KOPT-K1 (cell line): Measurements from ENCODE around the gene MAPK4.
"Not testable (repeated sequence)": the region's sequence is repeated elsewhere in the genome, so short reads cannot be mapped to it uniquely, and the experiment has no call there.

ENCODE experiments used
- H3K27ac ChIP-seq: fragments of 200-600 bp; sonication (generic); 2 replicates; pipeline ENCODE4 v1.5.1; 2016; ENCODE audit warnings: antibody characterized with exemption, mild to moderate bottlenecking, low read depth, low read length; ENCODE audit not compliant: poor library complexity, severe bottlenecking
- H3K36me3 ChIP-seq: fragments of 200-600 bp; sonication (generic); 2 replicates; pipeline ENCODE4 v1.5.1; 2017; ENCODE audit warnings: antibody characterized with exemption, mild to moderate bottlenecking, low read length, moderate library complexity; ENCODE audit not compliant: insufficient read depth
- H3K9me3 ChIP-seq: fragments of 200-600 bp; sonication (generic); 2 replicates; pipeline ENCODE4 v1.5.1; 2017; ENCODE audit warnings: antibody characterized with exemption, low read length, mild to moderate bottlenecking; ENCODE audit not compliant: insufficient read depth, poor library complexity, severe bottlenecking

The MAPK4 gene

GRCh38 chr18:50560681-50561629 is 1.1 kb downstream of the MAPK4 start:
- Histone ChIP-seq H3K9me3 (peaks cover 2% of the 10 kb centered on the region), H3K27ac (no peak overlapping the region)

GRCh38 chr18:50562258-50562657 is 2.4 kb downstream of the MAPK4 start:
- H3K27ac ChIP-seq, H3K36me3 ChIP-seq, H3K9me3 ChIP-seq: not testable (repeated sequence)

More at GRCh38 chr18:50560681-50561629, 1.1 kb downstream of the MAPK4 start:
- H3K36me3 ChIP-seq: no peaks in the 10 kb centered on the region

GRCh38 chr18:50562686-50563085 is 2.8 kb downstream of the MAPK4 start:
- no peak overlapping the region for H3K27ac ChIP-seq
- no peaks in the 10 kb centered on the region for H3K9me3 ChIP-seq

GRCh38 chr18:50563376-50563775 is 3.5 kb downstream of the MAPK4 start:
- no peaks in the 10 kb centered on the region for H3K36me3 ChIP-seq

More at GRCh38 chr18:50562686-50563085, 2.8 kb downstream of the MAPK4 start:
- no peaks in the 10 kb centered on the region for H3K36me3 ChIP-seq

GRCh38 chr18:50569930-50570329 is 10.0 kb downstream of the MAPK4 start:
- Histone ChIP-seq H3K9me3 (peaks cover 7% of the 10 kb centered on the region), H3K36me3 (no peaks in the 10 kb centered on the region), H3K27ac (no peak overlapping the region)

More at GRCh38 chr18:50563376-50563775, 3.5 kb downstream of the MAPK4 start:
- peaks cover 2% of the 10 kb centered on the region for H3K9me3 ChIP-seq
- no peak overlapping the region for H3K27ac ChIP-seq

GRCh38 chr18:50571606-50572005 is 11.7 kb downstream of the MAPK4 start:
- H3K27ac ChIP-seq: no peak overlapping the region
- no peaks in the 10 kb centered on the region for H3K36me3 ChIP-seq
- peaks cover 7% of the 10 kb centered on the region for H3K9me3 ChIP-seq

GRCh38 chr18:50573196-50573595 is 13.3 kb downstream of the MAPK4 start:
- H3K27ac ChIP-seq, H3K36me3 ChIP-seq, H3K9me3 ChIP-seq: not testable (repeated sequence)

GRCh38 chr18:50573679-50574078 is 13.8 kb downstream of the MAPK4 start:
- Histone ChIP-seq H3K27ac (no peak overlapping the region), H3K9me3 (peaks cover 1% of the 10 kb centered on the region), H3K36me3 (no peaks in the 10 kb centered on the region)

- Histone ChIP-seq H3K27ac (no peak overlapping the region), H3K36me3 (no peaks in the 10 kb centered on the region), H3K9me3 (peaks cover 7% of the 10 kb centered on the region)
Measured at GRCh38 chr18:50578030-50578429, 18.1 kb downstream of the MAPK4 start.

GRCh38 chr18:50578651-50579050 is 18.8 kb downstream of the MAPK4 start:
- Histone ChIP-seq H3K9me3 (peaks cover 10% of the 10 kb centered on the region), H3K27ac (no peak overlapping the region), H3K36me3 (no peaks in the 10 kb centered on the region)

GRCh38 chr18:50579061-50579774 is 19.3 kb downstream of the MAPK4 start:
- H3K27ac ChIP-seq: no peak overlapping the region
- H3K9me3 ChIP-seq: peaks cover 10% of the 10 kb centered on the region
- H3K36me3 ChIP-seq: no peaks in the 10 kb centered on the region

GRCh38 chr18:50581517-50581916 is 21.6 kb downstream of the MAPK4 start:
- Histone ChIP-seq H3K36me3 (no peaks in the 10 kb centered on the region), H3K27ac (no peak overlapping the region), H3K9me3 (peaks cover 10% of the 10 kb centered on the region)

GRCh38 chr18:50582500-50582899 is 22.6 kb downstream of the MAPK4 start:
- Histone ChIP-seq H3K9me3 (peaks cover 10% of the 10 kb centered on the region), H3K36me3 (no peaks in the 10 kb centered on the region), H3K27ac (no peak overlapping the region)

- H3K27ac ChIP-seq: no peak overlapping the region
- peaks cover 10% of the 10 kb centered on the region for H3K9me3 ChIP-seq
- no peaks in the 10 kb centered on the region for H3K36me3 ChIP-seq
Measured at GRCh38 chr18:50586710-50587109, 26.8 kb downstream of the MAPK4 start.

- Histone ChIP-seq H3K27ac (no peak overlapping the region), H3K36me3 (no peaks in the 10 kb centered on the region), H3K9me3 (no peaks in the 10 kb centered on the region)
Measured at GRCh38 chr18:50590593-50590992, 30.7 kb downstream of the MAPK4 start.
